VCaP (cell line): ENCODE measurements around the gene ADGRL3.

Experiments used
- H3K27ac ChIP-seq: fragments of 450-650 bp; 2 replicates; pipeline ENCODE4 v1.5.1; 2017
- CTCF ChIP-seq: fragments of 450-650 bp; conservative IDR thresholded peaks from 2 replicates; pipeline ENCODE4 v1.5.1; 2017; ENCODE audit warnings: mild to moderate bottlenecking, moderate library complexity

Gene ADGRL3

GRCh38 chr4:61934198-61934597, 734.1 kb downstream of the ADGRL3 start:
- H3K27ac ChIP-seq = no peak overlapping the region
- no peak for TF ChIP-seq CTCF

- H3K27ac ChIP-seq = no peak overlapping the region
- no peak for TF ChIP-seq CTCF
These were observed 738.2 kb downstream of the ADGRL3 start for GRCh38 chr4:61938250-61938846.

- H3K27ac ChIP-seq = no peak overlapping the region
- TF ChIP-seq CTCF = no peak
These were observed 750.5 kb downstream of the ADGRL3 start for GRCh38 chr4:61950625-61951024.

GRCh38 chr4:61953386-61953785, 753.3 kb downstream of the ADGRL3 start:
- TF ChIP-seq CTCF = no peak
- no peak overlapping the region for H3K27ac ChIP-seq

- no peak overlapping the region for H3K27ac ChIP-seq
- TF ChIP-seq CTCF = no peak
These were observed 758.5 kb downstream of the ADGRL3 start for GRCh38 chr4:61958591-61958990.

GRCh38 chr4:61959087-61959486, 759.0 kb downstream of the ADGRL3 start:
- no peak overlapping the region for H3K27ac ChIP-seq
- no peak for TF ChIP-seq CTCF

GRCh38 chr4:61984260-61984909, 784.3 kb downstream of the ADGRL3 start:
- TF ChIP-seq CTCF = no peak
- no peak overlapping the region for H3K27ac ChIP-seq
